H9 (cell line): ENCODE measurements around the gene HBZ. TPM values are rescaled to one million over a fixed set of nuclear protein-coding genes. Genes with fewer than 3 reads are reported as not detected.

Experiments used
- DNase-seq: peaks from one replicate; pipeline ENCODE4 v3.0.0-alpha.2; 2017
- H2AFZ ChIP-seq: one replicate; pipeline ENCODE4 v1.6.1; 2013; ENCODE audit warnings: mild to moderate bottlenecking, low read length, control low read depth, moderate library complexity
- H2AK5ac ChIP-seq: 2 replicates; pipeline ENCODE4 v1.6.1; 2013; ENCODE audit warnings: low read length, control low read depth, mixed read lengths; ENCODE audit not compliant: insufficient read length
- H2BK120ac ChIP-seq: one replicate; pipeline ENCODE4 v1.6.1; 2013; ENCODE audit warnings: low read depth, mild to moderate bottlenecking, low read length, control low read depth, inconsistent platforms; ENCODE audit not compliant: poor library complexity, severe bottlenecking
- H2BK12ac ChIP-seq: 2 replicates; pipeline ENCODE4 v1.6.1; 2013; ENCODE audit warnings: low read length, control low read depth, mixed read lengths, low read depth; ENCODE audit not compliant: insufficient read length
- H2BK15ac ChIP-seq: 2 replicates; pipeline ENCODE4 v1.6.1; 2013; ENCODE audit warnings: low read depth, low read length, control low read depth
- H2BK20ac ChIP-seq: one replicate; pipeline ENCODE4 v1.6.1; 2013; ENCODE audit warnings: low read depth, mild to moderate bottlenecking, low read length, control low read depth, inconsistent platforms; ENCODE audit not compliant: poor library complexity, severe bottlenecking
- H2BK5ac ChIP-seq: 2 replicates; pipeline ENCODE4 v1.6.1; 2013; ENCODE audit warnings: low read length, control low read depth, mixed read lengths; ENCODE audit not compliant: insufficient read length
- H3K14ac ChIP-seq: 2 replicates; pipeline ENCODE4 v1.6.1; 2013; ENCODE audit warnings: low read length, control low read depth; ENCODE audit not compliant: insufficient read depth
- H3K18ac ChIP-seq: 2 replicates; pipeline ENCODE4 v1.6.1; 2013; ENCODE audit warnings: low read depth, mild to moderate bottlenecking, mixed read lengths, low read length, control low read depth; ENCODE audit not compliant: insufficient read length
- H3K23ac ChIP-seq: 2 replicates; pipeline ENCODE4 v1.6.1; 2013; ENCODE audit warnings: low read length, control low read depth, mixed read lengths, low read depth; ENCODE audit not compliant: insufficient read length
- H3K23me2 ChIP-seq: 2 replicates; pipeline ENCODE4 v1.6.1; 2013; ENCODE audit warnings: low read depth, mild to moderate bottlenecking, mixed read lengths, low read length, control low read depth; ENCODE audit not compliant: insufficient read length, poor library complexity, severe bottlenecking
- H3K27ac ChIP-seq: 2 replicates; pipeline ENCODE4 v1.5.1; 2013; ENCODE audit warnings: low read length, control low read depth, mixed read lengths, low read depth; ENCODE audit not compliant: insufficient read length
- H3K27me3 ChIP-seq: 2 replicates; pipeline ENCODE4 v1.6.1; 2013; ENCODE audit warnings: low read length, control low read depth, inconsistent platforms; ENCODE audit not compliant: insufficient read depth
- H3K4ac ChIP-seq: 2 replicates; pipeline ENCODE4 v1.6.1; 2013; ENCODE audit warnings: low read depth, mild to moderate bottlenecking, control low read depth, inconsistent platforms, low read length, moderate library complexity
- H3K4me1 ChIP-seq: 2 replicates; pipeline ENCODE4 v1.6.1; 2013; ENCODE audit warnings: low read length, control low read depth, inconsistent platforms; ENCODE audit not compliant: insufficient read depth
- H3K4me2 ChIP-seq: 2 replicates; pipeline ENCODE4 v1.6.1; 2013; ENCODE audit warnings: low read length, control low read depth, mixed read lengths; ENCODE audit not compliant: insufficient read length, insufficient read depth
- H3K56ac ChIP-seq: 2 replicates; pipeline ENCODE4 v1.6.1; 2013; ENCODE audit warnings: low read depth, mild to moderate bottlenecking, mixed read lengths, low read length, control low read depth; ENCODE audit not compliant: insufficient read length
- H3K79me1 ChIP-seq: 2 replicates; pipeline ENCODE4 v1.6.1; 2013; ENCODE audit warnings: low read depth, mild to moderate bottlenecking, moderate library complexity, low read length, control low read depth, inconsistent platforms; ENCODE audit not compliant: insufficient read depth, poor library complexity, severe bottlenecking
- H3K79me2 ChIP-seq: 2 replicates; pipeline ENCODE4 v1.6.1; 2013; ENCODE audit warnings: low read length, control low read depth, inconsistent platforms; ENCODE audit not compliant: insufficient read depth
- H3K9ac ChIP-seq: 2 replicates; pipeline ENCODE4 v1.6.1; 2013; ENCODE audit warnings: low read length, control low read depth, mixed read lengths; ENCODE audit not compliant: insufficient read length; ENCODE audit errors: extremely low read depth
- H3K9me3 ChIP-seq: one replicate; pipeline ENCODE4 v1.6.1; 2013; ENCODE audit warnings: low read depth, low read length, inconsistent platforms; ENCODE audit not compliant: control insufficient read depth
- H3T11ph ChIP-seq: one replicate; pipeline ENCODE4 v1.6.1; 2013; ENCODE audit warnings: mild to moderate bottlenecking, low read length, control low read depth, inconsistent platforms
- H4K20me1 ChIP-seq: one replicate; pipeline ENCODE4 v1.6.1; 2013; ENCODE audit not compliant: control insufficient read depth, insufficient read length, insufficient read depth
- H4K5ac ChIP-seq: 2 replicates; pipeline ENCODE4 v1.6.1; 2013; ENCODE audit warnings: low read depth, mild to moderate bottlenecking, mixed read lengths, low read length, control low read depth; ENCODE audit not compliant: insufficient read length
- H4K8ac ChIP-seq: replicated peaks from 2 replicates; pipeline ENCODE4 v1.6.1; 2013; ENCODE audit warnings: low read length, control low read depth, mixed read lengths, low read depth; ENCODE audit not compliant: insufficient read length
- H4K91ac ChIP-seq: 2 replicates; pipeline ENCODE4 v1.6.1; 2013; ENCODE audit warnings: low read depth, mild to moderate bottlenecking, moderate library complexity, mixed read lengths, low read length, control low read depth; ENCODE audit not compliant: insufficient read length
- H3K27ac Mint-ChIP-seq, 3 experiments: 2 replicates in 2 of 3; 3 replicates in 1 of 3; pipeline ENCODE4 v1.8.0; 2020 to 2021; ENCODE audit warnings: mixed read lengths in 3 of 3, mild to moderate bottlenecking in 1 of 3, moderate library complexity in 1 of 3
- H3K27me3 Mint-ChIP-seq: 2 replicates; pipeline ENCODE4 v1.8.0; 2021; ENCODE audit warnings: low read depth, mild to moderate bottlenecking, moderate library complexity, mixed read lengths
- H3K36me3 Mint-ChIP-seq, 3 experiments: 2 replicates in 2 of 3; 3 replicates in 1 of 3; pipeline ENCODE4 v1.8.0; 2020 to 2021; ENCODE audit warnings: low read depth in 3 of 3, mixed read lengths in 3 of 3; ENCODE audit not compliant: insufficient read depth in 1 of 3
- H3K4me1 Mint-ChIP-seq, 2 experiments: 2 replicates each; pipeline ENCODE4 v1.8.0; 2020; ENCODE audit warnings: mixed read lengths in 2 of 2
- H3K4me3 Mint-ChIP-seq, 2 experiments: 2 replicates in 1 of 2; 3 replicates in 1 of 2; pipeline ENCODE4 v1.8.0; 2020 to 2021; ENCODE audit warnings: mild to moderate bottlenecking in 2 of 2, mixed read lengths in 2 of 2, moderate library complexity in 1 of 2
- H3K9me3 Mint-ChIP-seq, 2 experiments: 2 replicates in 1 of 2; 3 replicates in 1 of 2; pipeline ENCODE4 v1.8.0; 2020; ENCODE audit warnings: mild to moderate bottlenecking in 2 of 2, mixed read lengths in 2 of 2, moderate library complexity in 1 of 2
- WGBS: extraction: QIAGEN DNeasy Blood & Tissue Kit; methylation state at CpG from one replicate; pipeline ENCODE4 v1.1.7; 2013; ENCODE audit warnings: missing lambda C conversion rate, low lambda C conversion rate, mixed read lengths; ENCODE audit not compliant: insufficient read length; ENCODE audit errors: extremely low coverage; 5-methylcytosine and 5-hydroxymethylcytosine counted together
- total RNA-seq: library from RNA; stranded (reverse); gene quantifications from 2 replicates; pipeline ENCODE4 v1.2.1, GENCODE V29; 2021
- TF ChIP-seq, protein P1 (sequence below): fragments of 200-600 bp; sonication (generic); conservative IDR thresholded peaks from 3 replicates; pipeline ENCODE4 v1.8.0; 2021; ENCODE audit warnings: antibody characterized with exemption, mild to moderate bottlenecking

HBZ gene
- total RNA-seq, 1 experiment from 2014 or later: not detected

DNA sequence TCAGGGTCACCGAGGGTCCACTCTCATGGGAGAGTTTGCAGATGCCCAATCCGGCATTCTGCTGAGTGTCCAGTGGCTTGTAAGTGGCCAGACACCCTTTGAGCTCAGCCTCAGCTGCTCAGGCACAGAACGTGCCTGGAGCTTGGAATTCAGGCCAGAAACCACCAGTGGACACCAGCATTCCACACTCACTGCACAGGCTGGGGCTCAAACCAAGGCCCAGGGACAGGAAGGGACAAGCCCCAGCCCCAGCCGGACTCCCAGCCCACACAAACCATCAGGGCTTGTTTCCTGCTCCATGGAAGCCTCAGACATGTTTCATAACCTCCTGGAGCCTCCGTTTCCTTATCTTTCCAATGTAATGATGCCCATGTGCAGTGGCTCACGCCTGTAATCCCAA is 9.0 kb upstream of the HBZ start:
- no peak overlapping the region for H2BK5ac ChIP-seq
- TF ChIP-seq, protein P1, sequence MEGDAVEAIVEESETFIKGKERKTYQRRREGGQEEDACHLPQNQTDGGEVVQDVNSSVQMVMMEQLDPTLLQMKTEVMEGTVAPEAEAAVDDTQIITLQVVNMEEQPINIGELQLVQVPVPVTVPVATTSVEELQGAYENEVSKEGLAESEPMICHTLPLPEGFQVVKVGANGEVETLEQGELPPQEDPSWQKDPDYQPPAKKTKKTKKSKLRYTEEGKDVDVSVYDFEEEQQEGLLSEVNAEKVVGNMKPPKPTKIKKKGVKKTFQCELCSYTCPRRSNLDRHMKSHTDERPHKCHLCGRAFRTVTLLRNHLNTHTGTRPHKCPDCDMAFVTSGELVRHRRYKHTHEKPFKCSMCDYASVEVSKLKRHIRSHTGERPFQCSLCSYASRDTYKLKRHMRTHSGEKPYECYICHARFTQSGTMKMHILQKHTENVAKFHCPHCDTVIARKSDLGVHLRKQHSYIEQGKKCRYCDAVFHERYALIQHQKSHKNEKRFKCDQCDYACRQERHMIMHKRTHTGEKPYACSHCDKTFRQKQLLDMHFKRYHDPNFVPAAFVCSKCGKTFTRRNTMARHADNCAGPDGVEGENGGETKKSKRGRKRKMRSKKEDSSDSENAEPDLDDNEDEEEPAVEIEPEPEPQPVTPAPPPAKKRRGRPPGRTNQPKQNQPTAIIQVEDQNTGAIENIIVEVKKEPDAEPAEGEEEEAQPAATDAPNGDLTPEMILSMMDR: no peak
- no peaks in the 10 kb centered on the region for H3K79me2 ChIP-seq
- H2BK20ac ChIP-seq: no peak overlapping the region
- H4K20me1 ChIP-seq: no peaks in the 10 kb centered on the region
- no peak overlapping the region for H3K4me3 Mint-ChIP-seq
- no peaks in the 10 kb centered on the region for H3K9me3 ChIP-seq
- H3K4me1 ChIP-seq: no peaks in the 10 kb centered on the region
- no peaks in the 10 kb centered on the region; a peak in 2 of 7 replicates for H3K36me3 Mint-ChIP-seq
- no peaks in the 10 kb centered on the region; the same call in 1 of the 2 replicates for H3K27me3 ChIP-seq
- no peak overlapping the region for H4K8ac ChIP-seq
- no peak overlapping the region for H3K18ac ChIP-seq
- no peak overlapping the region for H3K4me2 ChIP-seq
- no peak overlapping the region for H2BK120ac ChIP-seq
- H2BK12ac ChIP-seq: no peak overlapping the region
- no peak overlapping the region for H4K91ac ChIP-seq
- H3K56ac ChIP-seq: no peak overlapping the region
- no peak overlapping the region for H3K9ac ChIP-seq
- H3K79me1 ChIP-seq: no peaks in the 10 kb centered on the region
- H2AK5ac ChIP-seq: no peak overlapping the region
- no CpG with 5 or more reads among the region's 6 CpGs for WGBS
- H2BK15ac ChIP-seq: no peak overlapping the region
- no peaks in the 10 kb centered on the region; a peak in 1 of 4 replicates for H3K4me1 Mint-ChIP-seq
- H3T11ph ChIP-seq: no peak overlapping the region
- H2AFZ ChIP-seq: no peak overlapping the region
- H3K27me3 Mint-ChIP-seq: peaks cover 20% of the 10 kb centered on the region
- no peak overlapping the region for H3K14ac ChIP-seq
- no peak overlapping the region for H3K27ac ChIP-seq
- DNase-seq: no peak
- no peak overlapping the region for H4K5ac ChIP-seq
- no peak overlapping the region for H3K23ac ChIP-seq
- peak overlapping the region in 1 of 3 experiments; percentile 49; a peak in 1 of 7 replicates for H3K27ac Mint-ChIP-seq
- H3K4ac ChIP-seq: no peak overlapping the region
- H3K23me2 ChIP-seq: no peaks in the 10 kb centered on the region
- no peaks in the 10 kb centered on the region for H3K9me3 Mint-ChIP-seq
